Left lung (tissue), 14 donors: Measurements from ENCODE around the gene LEMD3. TPM values are rescaled to one million over a fixed set of nuclear protein-coding genes. Genes with fewer than 3 reads are reported as not detected.

Source experiments
- ATAC-seq: fragments of 200-7000 bp; cut with Tn5 transposase; one replicate; pipeline ENCODE4 v1.9.1; 2020; ENCODE audit warnings: moderate library complexity
- DNase-seq, 4 donors: peaks; one replicate each; pipeline ENCODE4 v3.0.0-alpha.2; 2013 to 2020
- H3K27ac ChIP-seq, 2 donors: fragments of 200-600 bp; sonication (generic) in 1 of 2; one replicate each; pipeline versions ENCODE4 v1.5.0 to v1.8.0; 2020 to 2021
- H3K27me3 ChIP-seq, 2 donors: fragments of 200-600 bp; sonication (generic) in 1 of 2; one replicate each; pipeline versions ENCODE4 v1.5.0 to v1.8.0; 2020 to 2021
- H3K36me3 ChIP-seq, 2 donors: fragments of 200-600 bp; sonication (generic) in 1 of 2; one replicate each; pipeline versions ENCODE4 v1.5.0 to v1.8.0; 2020 to 2021
- H3K4me1 ChIP-seq, 2 donors: fragments of 200-600 bp; one replicate each; pipeline ENCODE4 v1.8.0; 2021
- H3K4me3 ChIP-seq, 2 donors: fragments of 200-600 bp; sonication (generic) in 1 of 2; one replicate each; pipeline versions ENCODE4 v1.5.0 to v1.8.0; 2020 to 2021; ENCODE audit warnings: mild to moderate bottlenecking in 1 of 2
- H3K9me3 ChIP-seq, 2 donors: fragments of 200-600 bp; sonication (generic) in 1 of 2; one replicate each; pipeline versions ENCODE4 v1.5.0 to v1.8.0; 2020 to 2021
- intact Hi-C, 2 donors: fragments of 100-400 bp; cut with DNase I; formaldehyde crosslinking; loops; one replicate each; pipeline versions ENCODE4 v1.11.2 to v1.14.2; 2022
- long read RNA-seq, 12 donors: library from polyadenylated mRNA in 2 of 12; unstranded in 2 of 12; transcript quantifications; one replicate each; pipeline ENCODE4 v2.0.0 and lab custom pipeline, GENCODE V29; 2019 to 2026
- polyA plus RNA-seq, 6 donors: library from polyadenylated mRNA; unstranded; fragments of 120-200 nt; gene quantifications; one replicate each; pipeline ENCODE4 v1.2.1, GENCODE V29; 2013; ENCODE audit not compliant: insufficient read length in 6 of 6
- total RNA-seq, 2 donors: library from RNA; stranded (reverse); fragmentation: NEBNext Ultra II Directional; extraction: Animal tissue kit (Norgen Biotek cat#: 25700); gene quantifications; one replicate each; pipeline ENCODE4 v1.2.1, GENCODE V29; 2021
- TF ChIP-seq, protein P1 (sequence below), 2 donors: fragments of 200-600 bp; sonication (generic) in 1 of 2; IDR thresholded peaks; one replicate each; pipeline versions ENCODE4 v1.5.0 to v1.8.0; 2021; ENCODE audit warnings: antibody characterized with exemption in 2 of 2
- donor health status: DM: no; HTN: yes; CAD: no.
- donor health status: DM: no; HTN: no; CAD: no.

Gene LEMD3
- 10 to 100 TPM; 26.5 to 35.4 TPM for total RNA-seq
- 10 to 100 TPM; 40.4 to 47.0 (median 44.3) TPM for polyA plus RNA-seq
- long read RNA-seq, donor 1, full-length matches to known transcripts: 8 of 29 reads
- long read RNA-seq, donor 1, partial matches to known transcripts: 21 of 29 reads
- long read RNA-seq, donor 1, other reads (novel, unspliced or antisense): 0 of 29 reads
- long read RNA-seq, donor 2, full-length matches to known transcripts: 9 of 9 reads
- long read RNA-seq, donor 2, partial matches to known transcripts: 0 of 9 reads
- long read RNA-seq, donor 2, other reads (novel, unspliced or antisense): 0 of 9 reads
- long read RNA-seq, donor 3, full-length matches to known transcripts: 7 of 7 reads
- long read RNA-seq, donor 3, partial matches to known transcripts: 0 of 7 reads
- long read RNA-seq, donor 3, other reads (novel, unspliced or antisense): 0 of 7 reads
- long read RNA-seq, donor 4, partial matches to known transcripts: 2 of 3 reads
- long read RNA-seq, donor 4, other reads (novel, unspliced or antisense): 1 of 3 reads
- long read RNA-seq, donor 5, full-length matches to known transcripts: 9 of 9 reads
- long read RNA-seq, donor 5, partial matches to known transcripts: 0 of 9 reads
- long read RNA-seq, donor 5, other reads (novel, unspliced or antisense): 0 of 9 reads
- long read RNA-seq, donor 6, full-length matches to known transcripts: 7 of 7 reads
- long read RNA-seq, donor 6, partial matches to known transcripts: 0 of 7 reads
- long read RNA-seq, donor 6, other reads (novel, unspliced or antisense): 0 of 7 reads
- long read RNA-seq, donor 7, partial matches to known transcripts: 0 of 1 reads
- long read RNA-seq, donor 7, other reads (novel, unspliced or antisense): 0 of 1 reads
- long read RNA-seq, donor 8, full-length matches to known transcripts: 7 of 18 reads
- long read RNA-seq, donor 8, partial matches to known transcripts: 11 of 18 reads
- long read RNA-seq, donor 8, other reads (novel, unspliced or antisense): 0 of 18 reads
- long read RNA-seq, donor 9: 0 reads
- long read RNA-seq, donor 10, partial matches to known transcripts: 0 of 1 reads
- long read RNA-seq, donor 10, other reads (novel, unspliced or antisense): 1 of 1 reads
- long read RNA-seq, donor 11, full-length matches to known transcripts: 4 of 4 reads
- long read RNA-seq, donor 11, partial matches to known transcripts: 0 of 4 reads
- long read RNA-seq, donor 11, other reads (novel, unspliced or antisense): 0 of 4 reads
- long read RNA-seq, donor 12, full-length matches to known transcripts: 7 of 7 reads
- long read RNA-seq, donor 12, partial matches to known transcripts: 0 of 7 reads
- long read RNA-seq, donor 12, other reads (novel, unspliced or antisense): 0 of 7 reads

DNA sequence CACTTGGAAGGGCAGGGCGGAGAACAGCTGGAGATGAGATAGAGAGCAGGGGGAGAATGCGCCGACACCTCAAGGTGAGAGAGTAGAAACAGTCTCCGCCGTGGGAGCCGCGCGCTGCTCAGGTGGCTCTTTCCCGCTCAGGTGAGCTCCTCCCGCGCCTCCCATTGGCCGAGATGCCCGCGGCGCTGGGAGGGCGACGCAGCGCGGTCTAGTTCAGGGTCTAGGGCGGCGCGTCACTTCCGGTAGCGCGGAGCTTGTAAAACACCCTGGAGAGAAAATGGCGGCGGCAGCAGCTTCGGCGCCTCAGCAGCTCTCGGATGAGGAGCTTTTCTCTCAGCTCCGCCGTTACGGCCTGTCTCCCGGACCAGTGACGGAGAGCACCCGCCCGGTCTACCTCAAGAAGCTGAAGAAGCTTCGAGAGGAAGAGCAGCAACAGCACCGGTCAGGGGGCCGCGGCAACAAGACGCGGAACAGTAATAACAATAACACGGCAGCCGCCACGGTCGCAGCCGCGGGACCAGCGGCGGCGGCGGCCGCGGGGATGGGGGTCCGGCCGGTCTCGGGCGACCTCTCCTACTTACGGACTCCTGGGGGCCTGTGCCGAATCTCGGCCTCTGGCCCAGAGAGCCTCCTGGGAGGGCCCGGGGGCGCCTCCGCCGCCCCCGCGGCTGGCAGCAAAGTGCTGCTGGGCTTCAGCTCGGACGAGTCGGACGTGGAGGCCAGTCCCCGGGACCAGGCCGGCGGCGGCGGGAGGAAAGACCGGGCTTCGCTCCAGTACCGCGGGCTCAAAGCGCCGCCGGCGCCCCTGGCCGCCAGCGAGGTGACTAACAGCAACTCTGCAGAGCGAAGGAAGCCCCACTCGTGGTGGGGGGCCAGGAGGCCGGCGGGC, at the start of gene LEMD3:
TSS of gene LEMD3 (plus strand) at position 264 of the 889 bp plus-strand sequence. CDS start at position 278, 14 bp downstream.
- no peaks in the 10 kb centered on the region for H3K36me3 ChIP-seq
- peak within 1 kb of the TSS; percentile 93 to 98 for H3K27ac ChIP-seq
- ATAC-seq: peak; percentile 94
- peak within 1 kb of the TSS; percentile 80 to 96 for H3K4me3 ChIP-seq
- H3K27me3 ChIP-seq: no peaks in the 10 kb centered on the region
- DNase-seq: peak; percentile 93 to 99 (median 96)
- TF ChIP-seq, protein P1, sequence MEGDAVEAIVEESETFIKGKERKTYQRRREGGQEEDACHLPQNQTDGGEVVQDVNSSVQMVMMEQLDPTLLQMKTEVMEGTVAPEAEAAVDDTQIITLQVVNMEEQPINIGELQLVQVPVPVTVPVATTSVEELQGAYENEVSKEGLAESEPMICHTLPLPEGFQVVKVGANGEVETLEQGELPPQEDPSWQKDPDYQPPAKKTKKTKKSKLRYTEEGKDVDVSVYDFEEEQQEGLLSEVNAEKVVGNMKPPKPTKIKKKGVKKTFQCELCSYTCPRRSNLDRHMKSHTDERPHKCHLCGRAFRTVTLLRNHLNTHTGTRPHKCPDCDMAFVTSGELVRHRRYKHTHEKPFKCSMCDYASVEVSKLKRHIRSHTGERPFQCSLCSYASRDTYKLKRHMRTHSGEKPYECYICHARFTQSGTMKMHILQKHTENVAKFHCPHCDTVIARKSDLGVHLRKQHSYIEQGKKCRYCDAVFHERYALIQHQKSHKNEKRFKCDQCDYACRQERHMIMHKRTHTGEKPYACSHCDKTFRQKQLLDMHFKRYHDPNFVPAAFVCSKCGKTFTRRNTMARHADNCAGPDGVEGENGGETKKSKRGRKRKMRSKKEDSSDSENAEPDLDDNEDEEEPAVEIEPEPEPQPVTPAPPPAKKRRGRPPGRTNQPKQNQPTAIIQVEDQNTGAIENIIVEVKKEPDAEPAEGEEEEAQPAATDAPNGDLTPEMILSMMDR (IDR thresholded peaks at IDR 0.05): no peak
- peaks cover 14 to 42% of the 10 kb centered on the region in 2 donors for H3K4me1 ChIP-seq
- no peaks in the 10 kb centered on the region for H3K9me3 ChIP-seq
- intact Hi-C loops: no loop called here

DNA sequence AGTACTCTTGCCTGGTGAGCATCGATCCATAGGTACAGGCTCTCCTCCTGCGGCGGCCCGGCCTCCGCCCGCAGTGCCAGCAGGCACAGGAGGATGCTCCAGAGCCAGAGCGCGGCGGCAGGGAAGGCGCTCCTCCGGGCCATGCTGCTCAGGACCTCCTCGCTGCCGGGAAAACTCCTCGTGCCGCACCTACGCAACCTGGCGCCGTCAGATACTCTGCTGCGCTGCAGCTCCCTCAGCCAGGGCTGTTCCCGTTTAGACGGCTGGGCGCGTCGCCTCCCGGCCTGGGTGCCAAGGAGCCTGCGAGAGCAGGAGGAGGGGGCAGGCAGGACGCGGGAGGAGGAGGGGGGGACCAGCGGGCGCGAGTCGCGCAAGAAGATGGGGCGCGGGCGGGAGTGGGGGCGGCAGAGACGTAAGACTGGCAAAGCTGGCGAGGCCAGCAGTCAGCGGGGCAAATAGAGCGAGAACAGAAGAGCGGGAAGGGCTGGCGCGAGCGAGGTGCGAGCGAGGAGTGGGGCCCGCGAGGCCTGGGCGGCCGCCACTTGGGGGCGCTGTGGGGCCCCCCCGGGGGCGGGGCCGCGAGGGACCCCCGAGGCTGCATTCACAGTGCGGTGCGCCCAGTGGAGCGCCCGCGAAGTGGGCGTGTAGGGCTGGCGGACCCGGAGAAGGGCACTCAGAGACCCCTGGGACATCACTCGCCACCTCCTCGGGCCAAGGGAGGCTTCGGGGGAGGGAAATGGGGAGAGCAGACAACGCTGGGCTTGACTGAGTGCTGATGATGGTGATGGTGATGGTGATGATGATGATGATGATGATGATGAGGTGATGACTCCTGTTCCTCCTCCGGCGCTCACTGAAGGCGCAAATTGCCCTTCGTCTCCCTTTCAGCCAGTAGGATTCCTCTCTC, 48.1 kb upstream of the LEMD3 start, which contains the start of gene WIF1:
TSS of gene WIF1 (minus strand) at position 257 of the 907 bp plus-strand sequence. CDS start at position 143, 114 bp downstream.
- Histone ChIP-seq H3K4me1 (peaks cover 6 to 16% of the 10 kb centered on the region in 2 donors), H3K9me3 (no peaks in the 10 kb centered on the region), H3K36me3 (no peaks in the 10 kb centered on the region), H3K4me3 (peak within 1 kb of the TSS; percentile 24 to 36), H3K27me3 (peaks cover 36 to 83% of the 10 kb centered on the region in 2 donors), H3K27ac (peak within 1 kb of the TSS in 1 of 2 donors; percentile 34)
- ATAC-seq (peak; percentile 81), DNase-seq (peak in 3 of 4 donors; percentile 65 to 88 (median 69))
- TF ChIP-seq, protein P1 (IDR thresholded peaks at IDR 0.05): peak in 1 of 2 donors; percentile 21
- intact Hi-C loops: loop anchor here in 1 of 2 donors (10.0 kb wide), 1 partner anchor 227 kb away; no protein-coding TSS in a partner anchor

DNA sequence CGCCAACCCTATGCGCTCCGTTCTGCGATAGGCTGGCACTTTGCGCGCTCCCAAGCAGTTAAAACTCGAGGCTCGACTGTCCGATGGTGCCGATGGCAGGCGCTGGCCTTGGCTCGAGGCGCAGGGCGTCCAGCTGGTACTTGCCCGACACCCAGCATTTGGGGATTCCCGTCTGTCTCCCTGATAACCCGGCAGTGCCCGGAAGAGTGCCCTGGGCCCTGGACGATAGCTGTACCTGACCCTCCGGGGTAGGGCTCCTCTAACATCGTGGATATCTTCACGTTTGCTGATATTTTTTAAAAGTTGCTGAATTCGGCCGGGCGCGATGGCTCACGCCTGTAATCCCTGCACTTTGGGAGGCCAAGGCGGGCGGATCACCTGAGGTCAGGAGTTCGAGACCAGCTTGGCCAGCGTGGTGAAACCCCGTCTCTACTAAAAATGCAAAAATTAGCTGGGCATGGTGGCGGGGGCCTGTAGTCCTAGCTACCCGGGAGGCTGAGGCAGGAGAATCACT, 47.4 kb upstream of the LEMD3 start:
- intact Hi-C loops: loop anchor here in 1 of 2 donors (10.0 kb wide), 1 partner anchor 227 kb away; no protein-coding TSS in a partner anchor
- H3K9me3 ChIP-seq: no peaks in the 10 kb centered on the region
- no peaks in the 10 kb centered on the region for H3K36me3 ChIP-seq
- ATAC-seq (no peak), DNase-seq (peak in 1 of 4 donors; percentile 72)
- no peak overlapping the region for H3K27ac ChIP-seq
- peaks cover 36 to 76% of the 10 kb centered on the region in 2 donors for H3K27me3 ChIP-seq
- H3K4me1 ChIP-seq: peaks cover 6 to 16% of the 10 kb centered on the region in 2 donors
- TF ChIP-seq, protein P1 (IDR thresholded peaks at IDR 0.05): no peak
- no peak overlapping the region for H3K4me3 ChIP-seq
